ENCODE measurements around the gene OPN1SW. TPM values are rescaled to one million over a fixed set of nuclear protein-coding genes. Genes with fewer than 3 reads are reported as not detected.

Gene OPN1SW
- total and polyA plus RNA-seq, 5 donors = not detected

- no peaks in the 10 kb centered on the region for H3K27me3 ChIP-seq (ENCODE audit: control insufficient read depth, insufficient read depth)
- intact Hi-C loops (cut with DNase I) = no loop called here
- no peaks in the 10 kb centered on the region for H3K9me3 ChIP-seq (ENCODE audit: control insufficient read depth, low read length)
- ATAC-seq (no peak), DNase-seq (no peak)
- WGBS = 98% methylated on average over 5 of the region's 5 CpGs
- H3K4me3 ChIP-seq (ENCODE audit: low read length) = no peak overlapping the region
- H3K4me1 ChIP-seq (ENCODE audit: control insufficient read depth, insufficient read depth, low read length) = peaks cover 2% of the 10 kb centered on the region
- H3K27ac ChIP-seq (ENCODE audit: low read length) = no peak overlapping the region
Measured at GRCh38 chr7:128778946-128779345, 3.4 kb upstream of the OPN1SW start.

DNA sequence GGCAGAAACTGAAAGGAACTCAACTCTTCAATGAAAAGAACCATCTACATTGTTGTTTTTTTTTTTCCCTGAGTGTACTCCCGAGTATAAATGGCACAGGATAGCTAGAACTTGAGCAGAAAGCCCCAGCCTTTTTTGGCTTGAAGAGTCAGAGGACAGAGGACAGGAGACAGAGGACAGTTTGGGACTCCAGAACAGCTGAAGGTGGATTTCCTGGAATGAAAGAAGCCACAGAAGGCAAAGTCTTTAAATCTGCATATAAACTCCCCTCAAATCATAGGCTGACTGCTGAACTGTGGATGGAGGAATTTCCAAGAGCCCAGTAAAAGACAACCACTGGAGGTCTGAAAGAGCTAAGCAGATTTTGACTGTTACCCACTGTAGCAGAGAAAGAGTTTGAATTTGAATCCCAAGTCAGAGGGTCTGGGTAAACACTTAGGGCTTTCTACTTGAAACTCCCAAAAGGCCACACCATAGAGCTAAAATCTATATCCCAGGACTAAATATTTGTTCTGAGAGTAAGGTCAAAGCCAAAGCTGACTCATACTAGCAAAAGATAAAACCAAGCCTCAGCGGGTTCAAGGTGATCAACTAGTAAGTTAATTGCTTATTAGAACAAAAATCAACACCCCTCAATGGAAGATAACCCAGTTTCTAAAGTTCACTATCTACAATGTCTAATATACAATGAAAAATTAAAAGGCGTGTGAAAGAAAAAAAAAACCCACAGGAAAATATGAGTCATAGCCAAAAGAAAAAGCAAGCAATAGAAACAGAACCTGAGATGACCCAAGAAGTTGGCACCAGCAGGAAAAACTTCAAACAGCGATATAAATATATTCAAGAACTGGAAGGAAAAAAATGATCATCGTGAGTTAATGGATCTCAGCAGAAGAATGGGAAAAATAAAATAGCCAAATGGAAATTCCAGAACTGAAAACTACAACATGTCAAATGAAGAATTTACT is 1.8 kb upstream of the OPN1SW start:
- no peak overlapping the region for H3K27ac ChIP-seq (ENCODE audit: low read length)
- WGBS = 69% methylated on average over 5 of the region's 5 CpGs

DNA sequence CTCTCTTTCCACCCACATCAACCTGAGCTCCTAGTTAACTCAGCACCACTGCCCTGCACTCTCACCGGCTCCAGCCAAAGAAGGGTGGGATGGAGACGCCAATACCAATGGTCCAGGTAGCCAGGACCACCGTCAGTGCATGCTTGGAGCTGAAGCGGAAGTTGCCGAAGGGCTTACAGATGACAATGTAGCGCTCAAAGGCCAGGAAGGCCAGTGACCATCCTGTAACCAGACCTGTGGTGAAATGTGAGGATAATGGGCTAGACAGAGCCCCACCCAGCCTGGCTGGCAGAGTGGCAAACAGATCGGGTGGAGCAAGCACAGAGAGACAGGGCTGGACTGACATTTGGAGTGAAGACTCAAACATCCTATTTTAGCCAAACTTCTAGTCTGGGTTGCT is 673 bp downstream of the OPN1SW start:
- H3K9me3 ChIP-seq (ENCODE audit: control insufficient read depth, low read length) = no peaks in the 10 kb centered on the region
- WGBS = 95% methylated on average over 7 of the region's 7 CpGs
- no peak for ATAC-seq
- H3K27me3 ChIP-seq (ENCODE audit: control insufficient read depth, insufficient read depth) = no peaks in the 10 kb centered on the region
- no peaks in the 10 kb centered on the region for H3K4me1 ChIP-seq (ENCODE audit: control insufficient read depth, insufficient read depth, low read length)
- no peak overlapping the region for H3K27ac ChIP-seq (ENCODE audit: low read length)
- H3K4me3 ChIP-seq (ENCODE audit: low read length) = no peak overlapping the region
- no peak for DNase-seq
- intact Hi-C loops (cut with DNase I) = no loop called here

More for the DNA sequence above, 1.8 kb upstream of the OPN1SW start:
- no peak overlapping the region for H3K4me3 ChIP-seq (ENCODE audit: low read length)
- intact Hi-C loops (cut with DNase I) = no loop called here
- no peaks in the 10 kb centered on the region for H3K9me3 ChIP-seq (ENCODE audit: control insufficient read depth, low read length)
- no peak for DNase-seq
- ATAC-seq = no peak
- H3K27me3 ChIP-seq (ENCODE audit: control insufficient read depth, insufficient read depth) = no peaks in the 10 kb centered on the region
- no peaks in the 10 kb centered on the region for H3K4me1 ChIP-seq (ENCODE audit: control insufficient read depth, insufficient read depth, low read length)

- Histone ChIP-seq H3K9me3 (ENCODE audit: control insufficient read depth, low read length) (no peaks in the 10 kb centered on the region), H3K4me1 (ENCODE audit: control insufficient read depth, insufficient read depth, low read length) (no peaks in the 10 kb centered on the region), H3K27ac (ENCODE audit: low read length) (no peak overlapping the region), H3K4me3 (ENCODE audit: low read length) (no peak overlapping the region), H3K27me3 (ENCODE audit: control insufficient read depth, insufficient read depth) (no peaks in the 10 kb centered on the region)
- DNase-seq (no peak), ATAC-seq (peak in 1 of 2 donors; percentile 17)
- 94% methylated on average over 13 of the region's 13 CpGs for WGBS
- intact Hi-C loops (cut with DNase I) = no loop called here
Measured at GRCh38 chr7:128774029-128774689, 1.4 kb downstream of the OPN1SW start.

GRCh38 chr7:128773604-128774003 is 2.0 kb downstream of the OPN1SW start:
- Histone ChIP-seq H3K9me3 (ENCODE audit: control insufficient read depth, low read length) (no peaks in the 10 kb centered on the region), H3K4me3 (ENCODE audit: low read length) (no peak overlapping the region), H3K4me1 (ENCODE audit: control insufficient read depth, insufficient read depth, low read length) (no peaks in the 10 kb centered on the region), H3K27me3 (ENCODE audit: control insufficient read depth, insufficient read depth) (no peaks in the 10 kb centered on the region), H3K27ac (ENCODE audit: low read length) (no peak overlapping the region)
- WGBS = 95% methylated on average over 12 of the region's 12 CpGs
- ATAC-seq (no peak), DNase-seq (no peak)
- intact Hi-C loops (cut with DNase I) = no loop called here

DNA sequence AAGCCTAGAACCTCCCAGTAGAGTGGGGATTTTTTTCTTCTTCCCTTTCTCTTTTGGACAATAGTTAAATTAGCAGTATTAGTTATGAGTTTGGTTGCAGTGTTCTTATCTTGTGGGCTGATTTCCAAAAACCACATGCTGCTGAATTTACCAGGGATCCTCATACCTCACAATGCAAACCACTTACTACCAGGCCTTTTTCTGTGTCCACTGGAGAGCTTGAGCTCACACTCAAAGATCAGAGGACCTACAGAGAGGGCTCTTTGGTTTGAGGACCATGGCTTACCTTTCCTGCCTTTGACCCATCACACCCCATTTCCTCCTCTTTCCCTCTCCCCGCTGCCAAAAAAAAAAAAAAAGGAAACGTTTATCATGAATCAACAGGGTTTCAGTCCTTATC is 5.4 kb downstream of the OPN1SW start:
- 20% methylated on average over 2 of the region's 2 CpGs for WGBS
- no peaks in the 10 kb centered on the region for H3K9me3 ChIP-seq (ENCODE audit: control insufficient read depth, low read length)
- H3K27ac ChIP-seq (ENCODE audit: low read length) = no peak overlapping the region
- no peak overlapping the region for H3K4me3 ChIP-seq (ENCODE audit: low read length)
- H3K27me3 ChIP-seq (ENCODE audit: control insufficient read depth, insufficient read depth) = no peaks in the 10 kb centered on the region
- H3K4me1 ChIP-seq (ENCODE audit: control insufficient read depth, insufficient read depth, low read length) = peaks cover 4% of the 10 kb centered on the region
- intact Hi-C loops (cut with DNase I) = no loop called here
- ATAC-seq = peak in 1 of 2 donors; percentile 68
- DNase-seq = no peak

DNA sequence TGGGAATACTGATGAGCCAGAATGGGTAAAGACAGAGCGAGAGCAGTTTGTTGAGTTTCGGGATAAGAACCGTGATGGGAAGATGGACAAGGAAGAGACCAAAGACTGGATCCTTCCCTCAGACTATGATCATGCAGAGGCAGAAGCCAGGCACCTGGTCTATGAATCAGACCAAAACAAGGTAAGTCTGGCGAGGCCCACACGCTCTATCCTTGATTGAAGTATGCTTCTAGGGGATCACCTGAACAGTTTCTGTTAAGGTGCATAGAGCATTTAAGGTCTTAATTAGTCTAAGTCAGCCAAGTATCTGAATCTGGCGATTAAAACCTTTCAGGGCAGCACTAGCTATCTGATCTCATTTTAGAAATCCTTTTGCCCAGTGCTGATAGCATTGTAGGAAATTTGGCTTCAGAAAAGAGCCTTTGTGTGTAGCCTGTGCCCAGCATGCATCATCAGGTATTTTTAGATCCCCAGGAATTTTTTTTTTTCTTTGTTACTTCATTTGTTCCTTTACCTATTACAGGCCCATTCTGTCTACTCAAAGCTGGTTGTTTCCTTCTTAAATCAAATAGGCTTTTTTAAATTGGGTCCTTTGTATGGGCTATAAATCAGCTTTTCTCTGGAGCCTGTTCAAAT is 8.0 kb downstream of the OPN1SW start:
- no peak for DNase-seq
- H3K4me3 ChIP-seq (ENCODE audit: low read length) = no peak overlapping the region
- H3K4me1 ChIP-seq (ENCODE audit: control insufficient read depth, insufficient read depth, low read length) = peaks cover 4% of the 10 kb centered on the region
- intact Hi-C loops (cut with DNase I) = no loop called here
- H3K27me3 ChIP-seq (ENCODE audit: control insufficient read depth, insufficient read depth) = no peaks in the 10 kb centered on the region
- peak overlapping the region; percentile 2 for H3K27ac ChIP-seq (ENCODE audit: low read length)
- H3K9me3 ChIP-seq (ENCODE audit: control insufficient read depth, low read length) = no peaks in the 10 kb centered on the region
- no peak for ATAC-seq
- WGBS = 92% methylated on average over 6 of the region's 6 CpGs

- 67% methylated on average over 3 of the region's 3 CpGs for WGBS
- no peak overlapping the region for H3K27ac ChIP-seq (ENCODE audit: low read length)
- DNase-seq (no peak), ATAC-seq (peak in 1 of 2 donors; percentile 46)
- H3K9me3 ChIP-seq (ENCODE audit: control insufficient read depth, low read length) = no peaks in the 10 kb centered on the region
- intact Hi-C loops (cut with DNase I) = no loop called here
- H3K4me1 ChIP-seq (ENCODE audit: control insufficient read depth, insufficient read depth, low read length) = peaks cover 4% of the 10 kb centered on the region
- no peaks in the 10 kb centered on the region for H3K27me3 ChIP-seq (ENCODE audit: control insufficient read depth, insufficient read depth)
- H3K4me3 ChIP-seq (ENCODE audit: low read length) = no peak overlapping the region
Measured at GRCh38 chr7:128763541-128763940, 12.1 kb downstream of the OPN1SW start.

DNA sequence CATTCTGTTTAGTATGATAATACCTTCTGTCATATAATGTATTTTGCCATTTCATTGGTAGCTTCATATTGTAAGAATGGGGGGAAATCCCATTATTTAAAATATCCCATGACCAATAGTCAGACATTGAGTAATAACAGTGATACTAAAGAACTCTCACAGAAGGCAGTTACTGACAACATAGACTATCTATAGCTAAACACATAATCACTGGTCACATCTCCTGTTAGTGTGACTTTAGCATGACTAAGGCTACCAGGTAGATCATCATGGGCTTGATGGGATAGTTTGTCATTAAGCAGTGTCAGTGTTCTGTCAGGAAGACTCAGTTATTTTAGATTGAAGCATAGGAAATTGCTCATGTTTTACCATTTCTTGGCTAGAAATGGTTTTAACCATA is 16.4 kb downstream of the OPN1SW start:
- DNase-seq (no peak), ATAC-seq (no peak)
- H3K9me3 ChIP-seq (ENCODE audit: control insufficient read depth, low read length) = no peaks in the 10 kb centered on the region
- intact Hi-C loops (cut with DNase I) = no loop called here
- H3K27me3 ChIP-seq (ENCODE audit: control insufficient read depth, insufficient read depth) = no peaks in the 10 kb centered on the region
- no peak overlapping the region for H3K4me3 ChIP-seq (ENCODE audit: low read length)
- H3K27ac ChIP-seq (ENCODE audit: low read length) = no peak overlapping the region
- H3K4me1 ChIP-seq (ENCODE audit: control insufficient read depth, insufficient read depth, low read length) = peaks cover under 1% of the 10 kb centered on the region

DNA sequence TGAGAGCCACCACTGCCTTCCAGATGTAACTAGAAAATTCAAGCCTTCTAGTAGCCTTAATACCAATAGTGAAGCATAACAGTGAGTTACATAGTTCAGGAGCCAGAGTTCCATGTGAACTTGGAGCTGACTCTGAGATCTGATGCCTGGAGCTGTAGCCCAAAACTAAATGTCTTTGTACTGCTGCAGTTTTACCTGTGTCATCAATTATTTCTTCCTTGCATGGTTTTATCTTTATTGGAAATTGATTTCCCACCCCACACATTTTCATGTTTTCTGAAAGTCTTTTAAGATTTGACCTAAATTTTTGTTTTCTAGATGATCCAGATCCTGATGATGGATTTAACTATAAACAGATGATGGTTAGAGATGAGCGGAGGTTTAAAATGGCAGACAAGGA is 17.0 kb downstream of the OPN1SW start:
- WGBS = 99% methylated on average over 1 of the region's 1 CpG
- no peak for ATAC-seq

DNA sequence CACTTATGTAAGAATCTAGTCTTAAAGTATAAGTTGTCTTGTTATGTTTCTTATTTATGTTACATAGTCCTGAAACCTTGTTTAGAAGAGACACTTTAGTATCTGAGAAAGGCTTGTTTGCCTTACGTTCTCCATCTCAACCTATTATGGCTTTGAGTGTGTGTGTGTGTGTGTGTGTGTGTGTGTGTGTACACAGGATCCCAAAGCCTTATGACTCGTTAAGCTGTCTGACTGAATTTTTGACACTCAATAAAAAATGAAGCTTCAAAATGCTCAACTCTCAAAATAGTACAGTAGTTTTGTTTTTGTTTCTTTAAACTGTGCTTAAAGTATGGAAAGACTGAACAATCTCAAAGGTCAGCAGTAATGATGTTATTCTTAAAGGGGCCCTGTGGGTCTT is 18.4 kb downstream of the OPN1SW start:
- WGBS = 58% methylated on average over 2 of the region's 2 CpGs
- intact Hi-C loops (cut with DNase I) = no loop called here
- ATAC-seq = no peak
- DNase-seq = no peak
- no peak overlapping the region for H3K27ac ChIP-seq (ENCODE audit: low read length)
- no peaks in the 10 kb centered on the region for H3K9me3 ChIP-seq (ENCODE audit: control insufficient read depth, low read length)
- H3K4me3 ChIP-seq (ENCODE audit: low read length) = no peak overlapping the region
- no peaks in the 10 kb centered on the region for H3K27me3 ChIP-seq (ENCODE audit: control insufficient read depth, insufficient read depth)
- H3K4me1 ChIP-seq (ENCODE audit: control insufficient read depth, insufficient read depth, low read length) = peaks cover 2% of the 10 kb centered on the region

More for the DNA sequence above, 17.0 kb downstream of the OPN1SW start:
- Histone ChIP-seq H3K9me3 (ENCODE audit: control insufficient read depth, low read length) (no peaks in the 10 kb centered on the region), H3K27me3 (ENCODE audit: control insufficient read depth, insufficient read depth) (no peaks in the 10 kb centered on the region), H3K4me1 (ENCODE audit: control insufficient read depth, insufficient read depth, low read length) (peaks cover 2% of the 10 kb centered on the region), H3K4me3 (ENCODE audit: low read length) (no peak overlapping the region), H3K27ac (ENCODE audit: low read length) (no peak overlapping the region)
- DNase-seq = no peak
- intact Hi-C loops (cut with DNase I) = no loop called here
